Measurements from ENCODE around the gene MTG1.
"Not testable (repeated sequence)": the region's sequence is repeated elsewhere in the genome, so short reads cannot be mapped to it uniquely, and the experiment has no call there.

Gene MTG1

GRCh38 chr10:133454204-133454893, 60.4 kb downstream of the MTG1 start:
- no peak for DNase-seq

DNA sequence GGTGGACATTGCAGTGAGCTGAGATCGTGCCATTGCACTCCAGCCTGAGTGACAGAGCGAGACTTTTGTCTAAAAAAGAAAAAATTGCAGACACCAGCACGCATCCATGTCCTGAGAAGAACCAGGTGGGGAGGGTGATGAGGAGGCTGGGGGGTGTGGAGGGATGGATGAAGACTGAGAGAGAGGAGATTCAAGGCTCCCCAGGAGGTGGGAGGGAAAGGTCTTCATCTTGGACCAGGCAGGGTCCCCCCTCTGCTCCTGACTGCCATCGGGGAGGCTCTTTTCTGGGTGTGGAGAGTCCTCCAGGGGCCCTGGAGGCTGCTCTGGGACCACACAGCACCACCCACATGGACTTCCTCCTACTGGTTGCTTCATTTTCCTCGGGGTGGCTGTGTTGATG, 61.2 kb downstream of the MTG1 start:
- DNase-seq, result no peak

DNA sequence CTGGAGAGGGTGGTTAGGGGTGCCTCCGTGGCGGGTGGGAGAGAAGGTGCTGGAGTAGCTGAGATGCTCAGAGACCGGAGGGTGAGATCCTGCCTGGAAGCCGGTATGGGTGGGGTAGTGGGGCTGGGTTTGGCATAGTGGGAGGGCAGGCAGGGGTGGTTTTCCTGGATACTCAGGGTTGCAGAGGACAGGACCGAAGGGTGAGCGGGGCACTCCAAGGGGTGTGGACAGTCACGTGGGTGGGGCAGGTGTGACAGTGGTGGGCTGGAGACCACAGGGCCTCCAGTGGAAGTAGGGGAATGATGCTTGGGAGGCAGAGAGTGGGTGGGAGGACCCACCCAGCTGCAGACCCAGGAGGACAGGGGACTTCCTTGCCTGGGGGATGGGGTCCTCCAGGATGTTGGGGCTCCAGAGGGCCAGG, 61.7 kb downstream of the MTG1 start:
- no peak for DNase-seq

DNA sequence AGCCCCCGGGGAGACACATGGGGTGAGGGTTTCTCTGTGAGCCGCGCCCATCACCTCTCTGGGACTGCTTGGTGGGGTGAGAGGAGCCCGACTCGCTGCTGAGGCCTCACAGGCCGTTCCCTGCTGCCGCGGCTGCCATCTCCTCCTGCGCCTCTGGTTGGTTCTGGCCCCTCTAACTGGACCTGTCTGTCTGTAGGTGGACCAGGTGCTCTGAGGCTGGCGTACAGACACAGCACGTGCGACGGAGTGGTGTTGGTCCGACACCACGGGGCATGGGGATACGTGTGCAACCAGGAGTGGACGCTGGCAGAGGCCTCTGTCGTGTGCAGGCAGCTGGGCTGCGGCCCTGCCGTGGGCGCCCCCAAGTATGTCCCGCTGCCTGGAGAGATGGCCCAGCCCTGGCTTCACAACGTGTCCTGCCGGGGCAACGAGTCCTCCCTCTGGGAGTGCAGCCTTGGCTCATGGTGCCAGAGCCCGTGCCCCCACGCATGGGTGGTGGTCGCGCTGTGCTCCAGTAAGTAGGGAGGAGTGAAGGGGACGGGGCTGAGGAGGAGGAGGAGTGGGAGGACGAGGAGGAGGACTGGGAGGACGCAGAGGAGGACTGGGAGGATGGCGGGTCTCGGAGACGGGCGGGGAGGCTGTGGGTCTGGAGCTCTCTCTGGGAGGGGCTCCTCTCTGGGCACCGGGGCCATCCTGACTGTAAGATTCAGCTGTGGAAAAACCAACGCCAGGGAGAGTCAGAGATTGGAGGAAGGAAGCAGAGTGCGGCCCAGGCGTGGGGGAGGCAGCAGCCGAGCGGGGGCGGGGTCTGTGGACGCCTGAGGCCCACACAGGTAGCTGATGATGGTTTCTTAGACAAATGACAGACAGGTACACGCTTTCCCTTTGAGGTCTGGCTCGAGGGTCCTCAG, 62.3 kb downstream of the MTG1 start:
- no peak for DNase-seq

- DNase-seq, result no peak
Measured at GRCh38 chr10:133457100-133457841, 63.3 kb downstream of the MTG1 start.

DNA sequence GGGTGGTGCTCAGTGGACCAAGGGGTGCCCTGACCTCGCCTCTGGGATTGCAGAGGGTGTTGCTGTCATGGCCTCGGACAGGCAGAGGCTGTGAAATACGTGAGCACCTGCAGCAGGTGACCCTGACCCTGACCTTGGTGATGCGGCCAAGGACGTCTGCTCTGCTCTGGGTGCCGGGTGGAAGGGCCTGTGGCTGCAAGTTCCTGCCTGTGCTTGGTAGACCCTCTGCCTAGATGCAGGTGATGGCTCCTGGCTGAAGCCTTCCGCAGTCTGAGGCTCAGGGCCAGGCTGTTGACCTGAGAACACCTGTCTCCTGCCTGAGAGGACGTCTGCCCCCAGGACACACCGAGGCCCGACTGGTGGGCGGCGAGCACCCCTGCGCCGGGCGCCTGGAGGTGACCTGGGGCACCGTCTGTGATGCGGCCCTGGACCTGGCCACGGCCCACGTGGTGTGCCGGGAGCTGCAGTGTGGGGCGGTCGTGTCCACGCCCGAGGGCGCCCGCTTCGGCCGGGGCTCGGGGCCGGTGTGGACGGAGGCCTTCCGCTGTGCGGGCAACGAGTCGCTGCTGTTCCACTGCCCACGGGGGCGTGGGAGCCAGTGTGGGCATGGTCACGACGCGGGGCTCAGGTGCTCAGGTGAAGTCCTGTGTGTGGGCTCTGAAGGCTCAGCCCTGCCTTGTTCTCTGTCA, 64.2 kb downstream of the MTG1 start:
- DNase-seq, result no peak

DNA sequence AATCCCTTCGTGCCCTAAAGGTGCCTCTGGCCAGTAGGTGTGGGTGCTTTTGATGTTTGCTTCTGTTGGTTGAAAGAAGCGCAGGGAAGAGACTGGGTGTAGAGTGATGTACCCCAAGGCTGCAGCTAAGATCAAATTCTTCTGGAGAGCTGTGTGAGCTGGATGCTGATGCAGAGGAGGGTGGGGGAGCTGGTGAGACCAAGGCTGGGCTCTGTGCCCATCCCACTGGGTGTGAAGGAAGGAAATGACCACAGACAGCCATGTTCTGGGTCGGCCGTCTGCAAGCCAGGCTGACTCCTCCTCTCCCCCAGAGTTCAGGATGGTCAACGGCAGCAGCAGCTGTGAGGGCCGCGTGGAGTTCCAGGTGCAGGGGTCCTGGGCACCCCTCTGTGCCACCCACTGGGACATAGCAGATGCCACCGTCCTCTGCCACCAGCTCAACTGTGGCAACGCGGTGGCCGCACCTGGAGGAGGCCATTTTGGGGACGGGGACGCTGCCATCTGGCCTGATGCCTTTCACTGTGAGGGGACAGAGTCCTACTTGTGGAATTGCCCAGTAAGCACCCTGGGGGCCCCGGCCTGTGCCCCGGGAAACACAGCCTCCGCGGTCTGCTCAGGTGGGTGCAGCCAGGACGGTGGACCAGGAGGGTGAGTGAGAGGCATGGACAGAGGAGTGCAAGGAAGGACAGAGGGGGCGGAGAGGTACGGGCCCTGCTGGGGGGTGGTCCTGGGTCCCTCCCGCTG, 64.9 kb downstream of the MTG1 start:
- DNase-seq, result no peak

DNA sequence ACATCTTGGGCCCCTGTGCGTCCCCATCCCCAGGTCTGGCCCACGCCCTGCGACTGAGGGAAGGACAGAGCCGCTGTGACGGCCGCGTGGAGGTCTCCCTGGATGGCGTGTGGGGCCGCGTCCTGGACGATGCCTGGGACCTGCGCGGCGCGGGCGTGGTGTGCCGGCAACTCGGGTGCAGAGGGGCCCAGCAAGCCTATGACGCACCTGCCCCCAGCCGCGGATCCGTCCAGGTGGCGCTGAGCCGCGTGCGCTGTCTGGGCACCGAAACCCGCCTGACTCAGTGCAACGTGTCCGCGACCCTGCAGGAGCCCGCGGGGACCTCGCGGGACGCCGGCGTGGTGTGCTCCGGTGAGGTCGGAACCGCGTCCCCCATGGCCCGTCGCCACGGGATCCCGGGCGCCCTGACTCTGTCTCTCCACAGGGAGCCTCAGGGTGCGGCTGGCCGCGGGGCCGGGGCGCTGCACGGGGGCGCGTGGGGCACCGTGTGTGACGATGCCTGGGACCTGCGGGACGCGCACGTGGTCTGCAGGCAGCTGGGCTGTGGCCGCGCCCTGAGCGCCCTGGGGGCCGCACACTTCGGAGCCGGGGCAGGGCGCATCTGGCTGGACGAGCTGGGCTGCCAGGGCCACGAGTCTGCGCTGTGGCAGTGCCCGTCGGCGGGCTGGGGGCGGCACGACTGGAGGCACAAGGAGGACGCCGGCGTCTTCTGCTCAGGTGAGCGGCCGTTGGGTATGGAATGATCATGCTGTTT, 65.7 kb downstream of the MTG1 start:
- no peak for DNase-seq

DNA sequence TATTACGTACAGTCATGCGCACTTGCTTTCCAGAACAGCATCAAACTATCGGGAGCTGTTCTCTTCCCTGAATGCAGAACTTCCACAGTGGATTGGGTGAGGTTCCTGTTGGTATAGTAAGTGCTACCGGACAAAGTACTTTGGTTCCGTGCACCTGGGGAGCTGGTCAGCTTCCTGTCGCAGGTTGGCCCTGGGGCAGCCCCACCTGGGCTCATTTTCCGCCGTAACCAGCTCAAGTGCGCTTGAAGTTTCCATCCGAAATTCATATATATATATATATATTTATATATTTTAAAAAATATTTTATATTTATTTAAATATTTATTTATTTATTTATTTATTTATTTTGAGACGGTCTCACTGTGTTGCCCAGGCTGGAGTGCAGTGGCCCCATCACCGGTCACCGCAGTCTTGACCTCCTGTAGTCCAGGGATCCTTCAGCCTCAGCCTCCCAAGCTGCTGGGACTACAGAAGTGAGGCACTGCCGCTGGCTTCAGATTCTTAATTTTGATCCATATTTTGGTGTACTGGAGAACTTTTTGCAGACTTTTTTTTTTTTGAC, 66.3 kb downstream of the MTG1 start:
- DNase-seq, result no peak

- no peak for DNase-seq
Measured at GRCh38 chr10:133461027-133461426, 67.1 kb downstream of the MTG1 start.

DNA sequence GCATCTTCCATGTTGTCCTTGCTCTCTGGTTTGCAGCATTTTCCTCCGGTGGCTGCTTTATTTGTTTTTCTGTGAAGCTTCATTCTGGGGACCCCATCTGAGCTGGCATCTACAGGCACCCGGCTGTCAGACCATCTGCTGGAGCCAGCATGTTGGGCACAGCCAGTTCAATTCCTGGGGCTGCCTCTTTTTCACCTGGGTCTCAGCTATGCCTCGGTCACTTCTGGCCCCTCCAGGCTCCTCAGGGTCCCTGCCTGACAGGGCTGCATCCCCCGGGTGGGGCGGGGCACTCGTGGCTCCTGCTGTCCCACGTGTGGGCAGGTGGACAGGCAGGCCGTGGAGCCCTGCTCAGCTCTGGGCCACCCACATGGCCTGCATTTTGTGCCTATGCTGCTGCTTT, 67.9 kb downstream of the MTG1 start:
- no peak for DNase-seq

DNA sequence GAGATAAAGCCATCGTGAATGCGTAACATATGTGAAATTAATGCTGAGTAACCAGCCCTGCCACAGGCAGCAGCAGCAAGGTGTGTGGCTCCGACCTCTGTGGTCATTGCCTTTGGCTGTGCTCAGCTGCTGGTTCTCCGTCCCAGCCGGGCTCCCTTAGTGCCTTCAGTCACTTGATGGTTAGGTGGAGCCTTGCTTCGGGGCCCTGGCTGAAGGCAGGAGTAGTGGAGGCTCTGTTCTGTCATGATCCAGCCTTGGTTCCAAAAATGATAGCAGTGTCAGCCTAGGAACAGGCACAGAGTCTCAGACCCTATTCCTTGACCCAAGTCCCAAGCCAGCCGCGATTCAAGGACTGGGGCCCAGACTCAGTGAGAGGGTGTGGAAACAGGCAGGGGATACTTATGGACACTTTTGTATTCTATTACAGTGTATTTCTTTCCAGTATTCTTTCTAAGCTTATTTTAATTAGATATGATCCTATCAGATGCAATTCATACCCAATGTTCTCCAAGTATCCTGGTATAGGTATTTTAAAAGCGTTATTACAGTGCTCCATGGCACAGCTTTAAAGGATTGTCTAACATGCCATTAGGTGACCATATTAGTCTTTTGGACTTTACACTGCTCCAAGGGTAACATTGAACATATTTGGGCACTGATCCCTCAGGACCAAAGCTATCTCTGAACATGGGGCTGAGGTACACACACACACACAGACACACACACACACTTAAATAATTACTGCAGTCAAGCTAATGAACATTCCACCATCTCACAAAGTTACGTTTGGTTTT, 68.8 kb downstream of the MTG1 start:
- DNase-seq, result no peak

- no peak for DNase-seq
Measured at GRCh38 chr10:133464582-133465031, 70.7 kb downstream of the MTG1 start.

DNA sequence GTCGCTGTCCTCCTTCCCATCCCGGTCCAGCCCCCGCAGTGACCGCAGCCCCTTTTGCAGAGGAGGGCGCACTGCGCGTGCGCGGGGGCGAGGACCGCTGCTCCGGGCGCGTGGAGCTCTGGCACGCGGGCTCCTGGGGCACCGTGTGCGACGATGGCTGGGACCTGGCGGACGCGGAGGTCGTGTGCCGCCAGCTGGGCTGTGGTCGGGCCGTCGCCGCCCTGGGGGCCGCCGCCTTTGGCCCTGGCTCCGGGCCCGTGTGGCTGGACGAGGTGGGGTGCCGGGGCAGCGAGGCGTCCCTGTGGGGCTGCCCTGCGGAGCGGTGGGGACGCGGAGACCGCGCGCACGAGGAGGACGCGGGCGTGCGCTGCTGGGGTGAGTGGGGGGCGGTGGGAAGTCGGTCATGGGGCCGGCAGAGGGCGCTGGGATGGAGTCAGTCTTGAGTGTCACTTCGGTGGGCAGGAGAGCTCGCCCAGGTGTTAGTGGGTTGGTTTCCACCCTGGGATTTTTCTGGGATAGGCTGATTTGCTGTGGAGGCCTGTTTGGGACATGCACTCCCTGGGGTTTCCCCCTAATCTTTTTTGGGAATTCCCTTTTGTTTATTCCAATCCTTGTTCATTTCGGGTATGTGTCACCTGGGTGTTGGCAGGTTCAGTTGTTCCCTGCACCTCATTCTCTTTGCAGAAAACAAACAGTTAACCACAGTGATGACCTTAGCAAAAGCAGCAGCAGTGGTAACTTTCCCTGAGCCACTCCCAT, 71.4 kb downstream of the MTG1 start:
- DNase-seq, result no peak

- DNase-seq, result no peak
Measured at GRCh38 chr10:133465950-133466474, 72.1 kb downstream of the MTG1 start.

- no peak for DNase-seq
Measured at GRCh38 chr10:133466683-133467275, 72.8 kb downstream of the MTG1 start.

GRCh38 chr10:133467286-133467911, 73.4 kb downstream of the MTG1 start:
- no peak for DNase-seq

DNA sequence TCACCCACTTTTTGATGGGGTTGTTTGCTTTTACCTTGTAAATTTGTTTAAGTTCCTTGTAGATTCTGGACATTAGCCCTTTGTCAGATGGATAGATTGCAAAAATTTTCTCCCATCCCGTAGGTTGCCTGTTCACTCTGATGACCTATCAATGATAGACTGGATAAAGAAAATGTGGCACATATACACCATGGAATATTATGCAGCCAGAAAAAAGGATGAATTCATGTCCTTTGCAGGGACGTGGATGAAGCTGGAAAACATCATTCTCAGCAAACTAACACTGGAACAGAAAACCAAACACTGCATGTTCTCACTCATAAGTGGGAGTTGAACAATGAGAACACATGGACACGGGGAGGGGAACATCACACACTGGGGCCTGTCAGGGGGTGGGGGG, 75.2 kb downstream of the MTG1 start:
- not testable (repeated sequence) for DNase-seq

Measured in CD4-positive, alpha-beta T cell treated with Interleukin-17A for 4 hours (primary cell).